Measurements from ENCODE around the gene SPC24. TPM values are rescaled to one million over a fixed set of nuclear protein-coding genes. Genes with fewer than 3 reads are reported as not detected.

The SPC24 gene
- total RNA-seq, 1 donor from 2014 or later = 3.2 TPM

DNA sequence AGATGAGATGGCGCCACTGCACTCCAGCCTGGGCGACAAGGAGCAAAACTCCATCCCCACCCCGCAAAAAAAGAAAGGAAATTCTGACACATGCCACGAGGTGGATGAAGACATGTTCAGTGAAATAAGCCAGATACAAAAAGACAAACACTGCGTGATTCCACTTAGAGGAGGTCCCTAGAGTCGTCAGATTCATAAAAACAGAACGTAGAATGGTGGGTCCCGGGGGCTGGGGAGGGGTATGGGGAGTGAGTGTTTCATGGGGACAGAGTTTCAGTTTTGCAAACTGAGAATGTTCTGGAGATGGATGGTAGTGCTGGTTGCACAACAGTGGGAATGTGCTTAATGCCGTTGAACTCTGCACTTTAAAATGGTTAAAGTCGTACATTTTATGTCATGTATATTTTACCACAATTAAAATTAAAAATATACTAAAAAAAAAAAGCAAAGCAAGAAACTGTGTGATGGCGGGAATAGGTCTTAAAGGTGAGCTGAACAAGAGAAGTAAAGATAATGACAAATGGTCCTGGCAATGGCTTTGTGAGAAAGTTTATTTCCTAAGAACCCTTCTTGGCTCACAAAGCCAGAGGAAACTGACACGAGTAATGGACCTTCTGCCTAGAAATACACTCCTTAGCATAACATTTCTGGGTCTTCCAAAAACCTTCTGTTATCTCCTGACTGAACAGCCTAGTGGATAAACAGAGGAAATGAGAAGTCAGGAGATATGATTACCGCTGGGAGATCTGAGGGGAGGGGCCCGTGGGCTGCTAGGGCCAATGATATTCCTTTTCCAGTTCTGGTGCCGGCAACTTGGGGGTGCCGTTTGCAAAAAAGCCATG lies 4.2 kb upstream of the SPC24 start:
- no peak overlapping the region for H3K4me3 ChIP-seq (ENCODE audit: insufficient read depth, low read depth, low read length)
- H3K4me1 ChIP-seq (ENCODE audit: insufficient read depth, low read length) = peaks cover 6% of the 10 kb centered on the region
- no peak overlapping the region for H3K4me2 ChIP-seq (ENCODE audit: low read length)
- no peak overlapping the region for H3K9ac ChIP-seq (ENCODE audit: low read length)
- Mint-ChIP-seq H3K36me3 (ENCODE audit: low read depth, unreplicated experiment) (peaks cover 10% of the 10 kb centered on the region), H3K4me1 (ENCODE audit: low read depth, unreplicated experiment) (no peaks in the 10 kb centered on the region), H3K27me3 (ENCODE audit: low read depth, unreplicated experiment) (no peaks in the 10 kb centered on the region), H3K27ac (ENCODE audit: unreplicated experiment) (no peak overlapping the region), H3K4me3 (ENCODE audit: unreplicated experiment) (no peak overlapping the region), H3K9me3 (ENCODE audit: unreplicated experiment) (no peaks in the 10 kb centered on the region)
- H4K20me1 ChIP-seq (ENCODE audit: insufficient read depth, low read length) = no peaks in the 10 kb centered on the region
- H3K36me3 ChIP-seq (ENCODE audit: insufficient read depth, low read length) = no peaks in the 10 kb centered on the region
- H2AFZ ChIP-seq (ENCODE audit: low read depth, low read length) = no peak overlapping the region
- peak; percentile 30 for DNase-seq (ENCODE audit: low read depth)
- H3K9me3 ChIP-seq (ENCODE audit: insufficient read depth, low read depth, low read length) = no peaks in the 10 kb centered on the region
- H3K27me3 ChIP-seq (ENCODE audit: insufficient read depth, low read length) = no peaks in the 10 kb centered on the region
- no peak overlapping the region for H3K27ac ChIP-seq (ENCODE audit: low read depth, low read length)
- TF ChIP-seq, protein P1, sequence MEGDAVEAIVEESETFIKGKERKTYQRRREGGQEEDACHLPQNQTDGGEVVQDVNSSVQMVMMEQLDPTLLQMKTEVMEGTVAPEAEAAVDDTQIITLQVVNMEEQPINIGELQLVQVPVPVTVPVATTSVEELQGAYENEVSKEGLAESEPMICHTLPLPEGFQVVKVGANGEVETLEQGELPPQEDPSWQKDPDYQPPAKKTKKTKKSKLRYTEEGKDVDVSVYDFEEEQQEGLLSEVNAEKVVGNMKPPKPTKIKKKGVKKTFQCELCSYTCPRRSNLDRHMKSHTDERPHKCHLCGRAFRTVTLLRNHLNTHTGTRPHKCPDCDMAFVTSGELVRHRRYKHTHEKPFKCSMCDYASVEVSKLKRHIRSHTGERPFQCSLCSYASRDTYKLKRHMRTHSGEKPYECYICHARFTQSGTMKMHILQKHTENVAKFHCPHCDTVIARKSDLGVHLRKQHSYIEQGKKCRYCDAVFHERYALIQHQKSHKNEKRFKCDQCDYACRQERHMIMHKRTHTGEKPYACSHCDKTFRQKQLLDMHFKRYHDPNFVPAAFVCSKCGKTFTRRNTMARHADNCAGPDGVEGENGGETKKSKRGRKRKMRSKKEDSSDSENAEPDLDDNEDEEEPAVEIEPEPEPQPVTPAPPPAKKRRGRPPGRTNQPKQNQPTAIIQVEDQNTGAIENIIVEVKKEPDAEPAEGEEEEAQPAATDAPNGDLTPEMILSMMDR (IDR thresholded peaks at IDR 0.05; ENCODE audit: insufficient read depth, low read depth, low read length) = no peak
- TF ChIP-seq EZH2 (IDR thresholded peaks at IDR 0.05; ENCODE audit: insufficient read depth, low read length) = no peak
- no peak for FAIRE-seq
- peaks cover 8% of the 10 kb centered on the region for H3K79me2 ChIP-seq (ENCODE audit: insufficient read depth, low read length)

DNA sequence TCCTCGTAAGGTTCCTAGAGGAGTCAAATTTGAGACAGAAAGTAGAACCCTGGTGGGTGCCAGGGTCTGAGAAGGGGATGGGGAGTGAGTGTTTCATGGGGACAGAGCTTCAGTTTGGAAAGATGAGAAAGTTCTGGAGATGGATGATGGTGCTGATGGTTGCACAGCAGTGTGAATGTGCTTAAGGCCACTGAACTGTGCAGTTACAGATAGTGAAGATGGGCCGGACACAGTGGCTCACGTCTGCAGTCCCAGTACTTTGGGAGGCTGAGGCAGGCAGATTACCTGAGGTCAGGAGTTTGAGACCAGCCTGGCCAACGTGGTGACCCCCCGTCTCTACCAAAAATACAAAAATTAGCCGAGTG lies 917 bp downstream of the SPC24 start:
- H2AFZ ChIP-seq (ENCODE audit: low read depth, low read length) = peak overlapping the region; percentile 87
- Mint-ChIP-seq H3K27me3 (ENCODE audit: low read depth, unreplicated experiment) (no peaks in the 10 kb centered on the region), H3K36me3 (ENCODE audit: low read depth, unreplicated experiment) (no peaks in the 10 kb centered on the region), H3K9me3 (ENCODE audit: unreplicated experiment) (no peaks in the 10 kb centered on the region), H3K4me3 (ENCODE audit: unreplicated experiment) (peak overlapping the region; percentile 77), H3K4me1 (ENCODE audit: low read depth, unreplicated experiment) (peaks cover 10% of the 10 kb centered on the region), H3K27ac (ENCODE audit: unreplicated experiment) (peak overlapping the region; percentile 13)
- peak overlapping the region; percentile 80 for H3K9ac ChIP-seq (ENCODE audit: low read length)
- no peak overlapping the region for H3K27ac ChIP-seq (ENCODE audit: low read depth, low read length)
- no peaks in the 10 kb centered on the region for H3K27me3 ChIP-seq (ENCODE audit: insufficient read depth, low read length)
- H3K36me3 ChIP-seq (ENCODE audit: insufficient read depth, low read length) = no peaks in the 10 kb centered on the region
- TF ChIP-seq EZH2 (IDR thresholded peaks at IDR 0.05; ENCODE audit: insufficient read depth, low read length) = no peak
- TF ChIP-seq, protein P1 (IDR thresholded peaks at IDR 0.05; ENCODE audit: insufficient read depth, low read depth, low read length) = no peak
- peak overlapping the region; percentile 71 for H3K4me3 ChIP-seq (ENCODE audit: insufficient read depth, low read depth, low read length)
- H4K20me1 ChIP-seq (ENCODE audit: insufficient read depth, low read length) = no peaks in the 10 kb centered on the region
- no peaks in the 10 kb centered on the region for H3K9me3 ChIP-seq (ENCODE audit: insufficient read depth, low read depth, low read length)
- H3K4me1 ChIP-seq (ENCODE audit: insufficient read depth, low read length) = peaks cover 7% of the 10 kb centered on the region
- H3K4me2 ChIP-seq (ENCODE audit: low read length) = peak overlapping the region; percentile 84
- peaks cover 43% of the 10 kb centered on the region for H3K79me2 ChIP-seq (ENCODE audit: insufficient read depth, low read length)
- DNase-seq (ENCODE audit: low read depth) (no peak), FAIRE-seq (no peak)
